ENCODE measurements around the gene RAD51B.
"Not testable (repeated sequence)": the region's sequence is repeated elsewhere in the genome, so short reads cannot be mapped to it uniquely, and the experiment has no call there.

RAD51B gene

DNA sequence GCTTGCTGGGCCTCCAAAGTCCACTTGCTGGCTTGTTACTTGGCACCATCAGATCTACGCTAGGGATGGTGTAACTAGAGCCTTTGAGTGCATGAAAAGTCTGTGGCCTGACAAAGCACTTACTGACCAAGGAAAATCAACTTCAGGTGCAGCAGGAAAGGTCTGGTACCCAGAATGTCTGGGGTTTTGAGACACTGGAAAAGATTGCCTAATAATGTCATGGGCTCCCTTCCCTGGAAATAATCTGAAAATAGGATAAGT lies 866.6 kb downstream of the RAD51B start:
- no peak for DNase-seq

GRCh38 chr14:68686724-68687123 lies 867.1 kb downstream of the RAD51B start:
- DNase-seq, result no peak

- DNase-seq, result no peak
Observed at GRCh38 chr14:68687746-68688145, 868.2 kb downstream of the RAD51B start.

DNA sequence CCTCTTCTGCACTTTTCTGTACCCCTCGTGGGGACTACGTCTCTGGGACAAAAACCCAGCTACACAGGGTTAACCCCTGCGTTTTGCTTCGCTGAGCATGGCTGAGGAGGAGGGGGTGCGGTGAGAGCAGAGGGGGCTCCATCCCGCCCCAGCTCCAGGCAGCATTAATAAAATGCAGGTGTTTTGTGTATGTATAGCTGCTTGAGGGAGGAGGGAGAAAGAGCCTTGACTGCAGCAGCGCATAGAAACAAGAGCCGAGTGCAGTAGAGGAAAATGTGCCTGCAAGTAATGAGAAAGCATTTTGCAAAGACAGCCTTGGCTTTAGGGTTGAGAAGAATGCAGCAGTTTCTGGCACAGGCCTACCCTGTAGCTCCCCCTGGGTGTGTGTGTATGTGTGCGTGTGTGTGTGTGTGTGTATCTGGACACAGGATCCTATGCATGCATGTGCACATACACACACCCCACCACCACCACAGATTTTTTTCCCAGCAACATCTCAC lies 869.3 kb downstream of the RAD51B start:
- no peak for DNase-seq

- DNase-seq, result no peak
Observed at GRCh38 chr14:68689511-68689910, 869.9 kb downstream of the RAD51B start.

DNA sequence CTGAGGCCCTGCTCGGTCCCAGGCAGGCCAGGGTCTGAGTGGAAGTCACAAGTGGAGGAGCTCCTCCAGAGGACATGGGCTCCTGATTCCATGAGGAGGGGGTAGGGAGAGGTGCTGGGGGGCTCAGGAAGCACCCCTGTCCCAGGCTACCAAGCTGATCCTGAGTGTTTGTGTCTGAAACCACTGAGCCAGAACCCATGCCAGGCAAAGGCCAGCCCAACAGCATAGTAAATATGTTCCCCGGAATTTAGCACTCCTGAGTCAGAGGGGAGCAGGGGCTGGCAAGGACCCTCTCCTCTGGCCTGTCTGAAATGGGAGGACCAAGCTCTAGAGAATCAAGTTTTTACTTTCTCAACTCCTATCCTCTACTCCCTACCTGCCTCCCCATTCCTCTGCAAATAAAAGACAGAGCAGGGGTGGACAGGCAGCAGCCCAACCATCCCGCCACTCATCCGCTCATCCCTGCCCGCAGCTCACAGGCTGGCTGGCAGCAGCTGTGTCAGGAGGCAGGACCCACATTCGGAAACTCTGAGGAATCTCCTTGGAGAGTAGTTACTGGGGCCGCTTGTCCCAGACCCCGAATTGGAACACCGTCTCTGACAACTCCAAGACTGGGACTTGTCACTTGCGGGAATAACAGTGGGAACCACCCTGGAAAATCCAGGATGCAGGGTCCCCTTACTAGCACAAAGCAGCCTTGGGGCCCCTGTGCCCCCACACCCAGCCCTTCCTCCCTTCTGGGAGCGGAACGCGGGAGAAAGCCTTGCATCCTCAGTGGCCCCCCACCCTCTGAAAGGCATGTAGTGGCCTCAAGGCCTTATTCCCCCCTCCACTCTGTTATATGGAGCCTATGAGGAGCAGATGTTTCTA lies 870.7 kb downstream of the RAD51B start:
- no peak for DNase-seq

GRCh38 chr14:68691031-68691791 lies 871.6 kb downstream of the RAD51B start:
- DNase-seq, result no peak

GRCh38 chr14:68691792-68692118 lies 872.2 kb downstream of the RAD51B start:
- DNase-seq, result no peak

DNA sequence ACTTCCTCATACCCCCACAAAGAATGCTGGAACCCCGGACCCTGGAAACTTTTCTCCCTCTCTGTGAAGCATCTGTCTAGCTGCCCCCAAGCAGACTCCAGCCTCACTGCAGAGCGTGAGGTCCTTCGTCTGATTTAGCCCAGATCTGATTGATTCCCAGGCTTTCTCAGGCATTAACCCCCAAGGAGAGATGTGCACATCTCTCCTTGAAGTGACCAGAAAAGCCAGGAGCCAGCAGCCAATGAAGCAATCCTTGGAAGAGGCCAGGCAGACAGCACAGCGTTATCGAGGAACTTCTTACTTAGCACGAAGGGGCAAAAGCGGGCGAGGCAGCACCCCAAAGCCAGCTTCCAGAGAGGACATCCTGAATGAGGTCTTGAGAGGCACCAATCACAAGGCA lies 872.6 kb downstream of the RAD51B start:
- no peak for DNase-seq

- no peak for DNase-seq
Observed at GRCh38 chr14:68692916-68693771, 873.6 kb downstream of the RAD51B start.

GRCh38 chr14:68693926-68694325 lies 874.3 kb downstream of the RAD51B start:
- DNase-seq, result no peak

GRCh38 chr14:68694516-68695235 lies 875.1 kb downstream of the RAD51B start:
- no peak for DNase-seq

DNA sequence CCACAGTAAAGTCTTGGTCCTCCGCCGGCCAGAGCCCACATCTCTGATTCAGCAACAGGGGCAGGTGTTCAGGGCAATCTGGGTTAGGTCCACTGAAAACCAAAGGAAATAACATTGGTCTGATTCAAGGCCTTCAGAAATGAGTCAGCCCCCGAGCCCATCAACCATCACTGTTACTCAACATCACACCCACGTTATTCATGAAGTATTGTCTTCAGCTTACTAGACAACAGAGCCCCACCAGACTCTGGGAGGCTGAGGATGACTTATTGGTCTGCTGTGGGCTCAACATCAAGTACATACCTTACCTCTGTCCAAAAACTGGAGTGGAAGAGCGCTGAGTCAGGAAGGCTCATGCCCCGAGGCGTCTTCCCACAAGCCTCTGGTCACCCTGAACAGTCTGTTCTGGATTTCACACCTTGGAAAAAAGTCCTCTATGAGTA lies 875.8 kb downstream of the RAD51B start:
- DNase-seq, result no peak

GRCh38 chr14:68695856-68696255 lies 876.3 kb downstream of the RAD51B start:
- DNase-seq, result no peak

DNA sequence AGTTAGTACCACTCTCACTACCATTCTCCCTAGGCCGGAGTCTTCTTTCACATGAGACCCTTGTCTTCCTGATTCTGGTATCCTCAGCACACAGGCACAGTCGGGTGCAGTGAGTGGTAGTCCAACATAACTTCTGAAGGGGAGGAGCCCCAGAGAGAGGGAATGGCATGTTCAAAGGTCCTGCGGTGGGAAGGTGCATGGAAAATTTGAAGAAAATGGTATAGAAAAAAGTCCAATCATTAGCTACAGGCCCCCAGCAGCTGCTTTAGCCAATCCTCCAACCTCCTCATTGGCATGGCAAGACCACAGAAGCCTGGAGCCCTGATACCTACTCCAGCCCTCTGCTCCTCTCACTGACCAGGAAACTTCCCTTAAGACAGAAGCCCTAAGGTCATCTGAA lies 876.7 kb downstream of the RAD51B start:
- DNase-seq, result no peak

DNA sequence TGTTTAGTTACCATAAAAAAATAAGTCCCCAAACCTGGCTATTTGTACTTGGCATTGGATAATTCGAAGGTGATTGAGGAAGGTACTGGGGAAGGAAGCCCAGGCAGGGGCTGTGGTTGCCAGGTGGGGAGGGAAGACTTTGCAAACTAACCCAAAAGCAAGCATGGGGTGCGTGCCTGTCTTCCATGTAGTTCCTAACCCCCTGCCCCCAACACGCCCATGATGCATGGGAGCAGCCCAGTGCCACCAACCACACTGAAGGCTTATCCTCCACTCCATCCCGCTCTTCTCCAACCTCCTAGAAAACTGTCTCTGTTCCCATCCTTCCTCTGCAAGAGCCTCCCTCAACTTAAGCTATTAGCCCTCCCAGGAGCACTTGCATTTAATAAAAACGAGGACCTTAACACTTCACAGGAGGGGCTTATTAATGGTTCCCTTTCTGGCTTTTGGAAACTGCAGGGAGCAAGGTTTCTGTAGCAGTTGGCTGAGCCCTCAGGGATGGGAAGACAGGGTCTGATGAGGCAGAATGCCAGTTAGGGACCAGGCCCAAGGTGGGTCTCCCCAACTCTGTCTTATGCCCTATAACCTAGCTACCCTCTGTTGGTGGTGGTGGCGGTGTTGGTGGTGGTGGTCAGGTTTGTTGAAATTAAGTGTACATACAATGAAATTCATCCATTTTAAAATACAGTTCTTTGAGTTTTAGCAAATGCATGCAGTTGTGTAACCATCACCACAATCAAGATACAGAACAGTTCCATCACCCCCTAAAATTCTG lies 877.3 kb downstream of the RAD51B start:
- no peak for DNase-seq

GRCh38 chr14:68698773-68699172 lies 879.2 kb downstream of the RAD51B start:
- not testable (repeated sequence) for DNase-seq

GRCh38 chr14:68701001-68701741 lies 881.6 kb downstream of the RAD51B start:
- DNase-seq, result no peak

DNA sequence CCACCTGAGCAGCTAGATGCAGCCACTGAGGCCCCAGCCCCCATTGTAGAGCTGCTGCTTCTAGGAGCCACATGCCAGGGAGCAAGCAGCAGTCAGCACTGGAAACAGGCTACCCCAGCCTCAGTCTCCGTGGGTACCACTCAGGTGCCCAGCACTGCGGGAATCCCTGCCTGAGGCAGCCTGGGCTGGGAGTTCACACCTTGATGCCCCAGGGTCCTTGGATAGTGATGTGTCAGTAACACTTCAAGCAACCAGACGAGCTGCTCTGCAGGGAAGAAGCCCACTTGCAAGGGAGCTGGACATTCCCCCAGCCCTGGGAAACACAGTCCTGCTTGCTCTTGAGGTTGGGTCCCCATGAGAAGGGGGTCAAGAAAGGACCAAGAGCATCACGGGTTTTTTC lies 882.6 kb downstream of the RAD51B start:
- no peak for DNase-seq

GRCh38 chr14:68702578-68702977 lies 883.0 kb downstream of the RAD51B start:
- DNase-seq, result no peak

DNA sequence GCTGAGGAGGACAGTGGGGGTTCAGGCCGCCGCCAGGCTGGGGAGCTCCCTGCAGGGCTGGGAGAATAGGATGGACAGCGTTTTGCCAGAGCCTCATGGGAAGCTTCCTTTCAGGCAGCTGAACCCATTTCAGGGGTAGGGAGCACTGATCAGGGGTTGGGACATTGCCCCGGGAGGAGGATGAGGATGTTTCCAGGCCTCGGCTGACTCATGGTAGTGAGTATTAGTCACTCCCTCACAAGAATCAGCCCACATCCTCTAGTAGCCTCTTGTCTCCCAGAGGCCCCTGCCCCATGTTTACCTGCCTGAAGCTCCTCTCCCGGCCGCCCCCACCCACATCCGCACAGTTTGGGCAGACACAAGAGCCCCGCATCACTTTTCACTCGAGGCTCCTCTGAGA lies 883.5 kb downstream of the RAD51B start:
- DNase-seq, result no peak

Measured in DMS 273 treated with DMSO at 0.1 percent for 48 hours (cell line).